ENCODE data around the gene XPO6.
"Not testable (repeated sequence)": the region's sequence is repeated elsewhere in the genome, so short reads cannot be mapped to it uniquely, and the experiment has no call there.

The XPO6 gene

DNA sequence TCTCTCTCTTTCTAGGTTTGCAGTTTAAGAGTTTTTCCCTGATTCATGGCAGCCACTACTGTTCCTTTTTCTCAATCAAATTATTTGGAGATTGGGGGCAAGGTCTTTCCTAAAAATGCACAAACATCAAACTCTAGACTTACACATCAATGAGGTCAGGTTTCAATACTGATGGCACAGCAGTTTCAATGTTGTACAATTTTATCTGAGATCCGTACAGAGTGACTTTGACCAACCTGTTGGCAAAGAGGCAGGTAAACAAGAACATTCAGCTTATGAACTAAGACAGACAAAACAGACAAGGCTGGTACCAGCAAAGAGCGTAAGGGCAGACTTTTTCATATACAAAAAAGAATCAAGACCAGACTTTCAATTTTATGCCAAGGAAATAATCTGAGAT, 90.2 kb downstream of the XPO6 start:
- Histone ChIP-seq H3K9me3 (ENCODE audit: control insufficient read depth, low read depth, low read length) (no peaks in the 10 kb centered on the region), H3K9ac (ENCODE audit: low read length) (no peak overlapping the region), H3K27me3 (ENCODE audit: control insufficient read depth, insufficient read depth, low read length) (no peaks in the 10 kb centered on the region), H3K27ac (ENCODE audit: low read length) (no peak overlapping the region), H3K4me1 (ENCODE audit: control insufficient read depth, low read depth, low read length) (no peaks in the 10 kb centered on the region), H3K4me3 (ENCODE audit: low read length) (no peak overlapping the region), H3K36me3 (ENCODE audit: control insufficient read depth, low read depth, low read length) (peaks cover 79% of the 10 kb centered on the region)

DNA sequence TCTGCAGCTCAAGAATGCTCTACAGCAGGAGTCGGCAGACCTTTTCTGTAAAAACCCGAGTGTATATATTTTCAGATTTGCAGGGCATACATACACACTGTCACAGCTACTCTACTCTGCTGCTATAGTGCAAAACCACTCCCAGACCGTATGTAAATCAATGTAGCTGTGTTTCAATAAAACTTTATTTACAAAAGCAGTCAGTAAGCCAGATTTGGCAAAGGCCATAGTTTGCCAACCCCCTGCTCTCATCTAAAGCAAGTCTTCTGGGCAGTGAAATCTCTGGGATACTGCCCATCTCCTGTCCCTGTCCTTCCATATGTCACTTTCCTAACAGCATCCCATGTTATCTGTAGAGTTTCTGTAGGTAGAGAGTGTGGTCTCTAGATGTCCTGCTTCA, 91.0 kb downstream of the XPO6 start:
- H3K27me3 ChIP-seq (ENCODE audit: control insufficient read depth, insufficient read depth, low read length): no peaks in the 10 kb centered on the region
- no peaks in the 10 kb centered on the region for H3K9me3 ChIP-seq (ENCODE audit: control insufficient read depth, low read depth, low read length)
- H3K36me3 ChIP-seq (ENCODE audit: control insufficient read depth, low read depth, low read length): peaks cover 76% of the 10 kb centered on the region
- H3K4me1 ChIP-seq (ENCODE audit: control insufficient read depth, low read depth, low read length): no peaks in the 10 kb centered on the region
- no peak overlapping the region for H3K9ac ChIP-seq (ENCODE audit: low read length)
- H3K4me3 ChIP-seq (ENCODE audit: low read length): no peak overlapping the region
- no peak overlapping the region for H3K27ac ChIP-seq (ENCODE audit: low read length)

DNA sequence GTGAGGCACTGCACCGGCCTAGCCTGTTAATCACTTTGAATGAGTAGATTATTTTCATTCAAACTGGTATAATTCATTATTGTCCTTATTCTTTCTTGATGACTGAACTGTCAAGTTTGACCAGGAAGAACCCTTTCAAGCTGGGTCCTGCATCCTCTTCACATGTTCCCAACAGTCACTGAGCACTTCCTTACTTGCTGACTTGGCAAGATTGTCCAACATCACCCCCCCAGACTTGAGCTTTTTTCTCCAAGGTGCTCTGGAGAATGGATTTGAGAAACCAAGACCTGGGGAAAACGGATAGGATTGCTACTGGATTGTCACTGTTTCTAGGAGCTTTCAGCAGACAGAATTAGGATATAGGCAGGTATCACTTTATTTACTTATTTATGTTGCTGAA, 93.1 kb downstream of the XPO6 start:
- H3K9ac ChIP-seq (ENCODE audit: low read length): no peak overlapping the region
- peaks cover 73% of the 10 kb centered on the region for H3K36me3 ChIP-seq (ENCODE audit: control insufficient read depth, low read depth, low read length)
- H3K4me3 ChIP-seq (ENCODE audit: low read length): no peak overlapping the region
- no peaks in the 10 kb centered on the region for H3K9me3 ChIP-seq (ENCODE audit: control insufficient read depth, low read depth, low read length)
- no peak overlapping the region for H3K27ac ChIP-seq (ENCODE audit: low read length)
- H3K27me3 ChIP-seq (ENCODE audit: control insufficient read depth, insufficient read depth, low read length): no peaks in the 10 kb centered on the region
- no peaks in the 10 kb centered on the region for H3K4me1 ChIP-seq (ENCODE audit: control insufficient read depth, low read depth, low read length)

DNA sequence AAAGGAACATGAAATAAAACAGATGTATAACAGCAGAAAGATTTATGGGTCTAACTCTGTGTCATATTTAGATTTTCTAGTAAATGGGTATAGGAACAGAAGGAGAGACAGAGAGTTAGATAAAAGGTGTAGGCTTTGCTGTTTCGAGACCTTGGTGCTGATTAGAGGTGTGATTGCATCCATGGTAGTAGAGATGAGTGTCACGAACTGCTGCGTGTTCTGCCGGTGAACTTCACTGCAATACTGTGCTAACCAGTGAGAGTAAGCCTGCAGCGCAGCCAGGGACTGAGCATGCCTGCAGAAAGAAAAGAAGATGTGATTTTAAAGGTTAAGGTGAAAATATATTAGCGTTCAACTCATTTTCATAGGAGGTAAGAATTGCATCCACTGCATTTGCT, 94.6 kb downstream of the XPO6 start:
- H3K27me3 ChIP-seq (ENCODE audit: control insufficient read depth, insufficient read depth, low read length): no peaks in the 10 kb centered on the region
- H3K36me3 ChIP-seq (ENCODE audit: control insufficient read depth, low read depth, low read length): peaks cover 74% of the 10 kb centered on the region
- H3K4me3 ChIP-seq (ENCODE audit: low read length): no peak overlapping the region
- no peak overlapping the region for H3K27ac ChIP-seq (ENCODE audit: low read length)
- no peak overlapping the region for H3K9ac ChIP-seq (ENCODE audit: low read length)
- no peaks in the 10 kb centered on the region for H3K9me3 ChIP-seq (ENCODE audit: control insufficient read depth, low read depth, low read length)
- H3K4me1 ChIP-seq (ENCODE audit: control insufficient read depth, low read depth, low read length): no peaks in the 10 kb centered on the region

DNA sequence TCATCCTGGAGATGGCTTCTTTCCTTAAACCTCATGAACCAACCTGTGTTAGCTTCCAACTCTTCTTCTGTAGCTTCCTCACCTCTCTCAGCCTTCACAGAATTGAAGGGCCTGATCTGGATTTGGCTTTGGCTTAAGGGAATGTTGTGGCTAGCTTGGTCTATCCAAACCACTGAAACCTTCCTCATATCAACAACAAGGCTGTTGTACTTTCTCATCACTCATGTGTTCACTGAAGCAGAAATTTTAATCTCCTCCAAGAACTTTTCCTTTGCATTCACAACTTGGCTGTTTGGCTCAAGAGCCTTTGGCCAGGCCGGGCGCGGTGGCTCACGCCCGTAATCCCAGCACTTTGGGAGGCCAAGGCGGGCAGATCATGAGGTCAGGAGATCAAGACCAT, 95.9 kb downstream of the XPO6 start:
- not testable (repeated sequence) for H3K27me3 ChIP-seq (ENCODE audit: control insufficient read depth, insufficient read depth, low read length); H3K9ac ChIP-seq (ENCODE audit: low read length); H3K4me1 ChIP-seq (ENCODE audit: control insufficient read depth, low read depth, low read length); H3K9me3 ChIP-seq (ENCODE audit: control insufficient read depth, low read depth, low read length); H3K27ac ChIP-seq (ENCODE audit: low read length); H3K4me3 ChIP-seq (ENCODE audit: low read length)
- H3K36me3 ChIP-seq (ENCODE audit: control insufficient read depth, low read depth, low read length): peaks cover 76% of the 10 kb centered on the region

DNA sequence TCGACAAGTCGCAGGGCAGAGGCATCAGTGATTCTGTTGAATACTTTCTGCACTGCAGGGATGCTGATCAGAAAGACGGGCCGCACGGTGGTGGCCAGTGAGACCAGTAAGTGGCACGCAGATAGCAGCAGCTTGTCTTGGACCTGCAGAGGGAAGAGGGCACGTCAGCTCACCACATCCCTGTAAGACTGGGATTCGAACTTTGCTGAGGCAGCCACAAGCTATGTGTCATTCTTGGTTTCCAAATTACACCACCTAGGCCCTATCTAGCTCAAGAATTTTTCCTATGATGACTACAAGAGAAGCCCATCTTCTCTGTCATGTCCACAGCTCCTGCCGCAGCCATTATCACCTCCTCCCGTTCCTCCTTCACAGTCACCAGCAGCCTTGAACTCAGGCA, 98.9 kb downstream of the XPO6 start:
- Histone ChIP-seq H3K9ac (ENCODE audit: low read length) (no peak overlapping the region), H3K36me3 (ENCODE audit: control insufficient read depth, low read depth, low read length) (peaks cover 82% of the 10 kb centered on the region), H3K27me3 (ENCODE audit: control insufficient read depth, insufficient read depth, low read length) (no peaks in the 10 kb centered on the region), H3K4me1 (ENCODE audit: control insufficient read depth, low read depth, low read length) (no peaks in the 10 kb centered on the region), H3K27ac (ENCODE audit: low read length) (no peak overlapping the region), H3K9me3 (ENCODE audit: control insufficient read depth, low read depth, low read length) (no peaks in the 10 kb centered on the region), H3K4me3 (ENCODE audit: low read length) (no peak overlapping the region)

DNA sequence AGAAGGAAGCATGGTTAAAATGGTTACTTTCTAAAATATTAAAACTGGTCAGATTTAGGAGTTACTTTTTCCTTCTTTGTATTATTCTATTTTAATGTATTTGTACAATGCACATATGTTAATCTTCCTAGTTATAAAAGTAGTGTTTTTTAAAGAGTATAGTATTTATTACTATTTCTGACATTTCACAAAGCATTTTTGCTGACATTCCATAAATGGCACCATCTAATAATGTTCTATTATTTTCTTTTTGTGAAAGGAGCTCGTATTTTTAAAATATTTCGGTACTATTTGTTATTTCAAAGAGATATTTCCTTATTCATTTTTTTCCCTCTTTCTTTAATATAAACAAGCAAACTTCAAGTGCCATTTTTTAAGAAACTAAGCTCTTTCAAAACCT, 100.8 kb downstream of the XPO6 start:
- H3K27me3 ChIP-seq (ENCODE audit: control insufficient read depth, insufficient read depth, low read length): no peaks in the 10 kb centered on the region
- no peaks in the 10 kb centered on the region for H3K4me1 ChIP-seq (ENCODE audit: control insufficient read depth, low read depth, low read length)
- H3K9ac ChIP-seq (ENCODE audit: low read length): no peak overlapping the region
- H3K36me3 ChIP-seq (ENCODE audit: control insufficient read depth, low read depth, low read length): peaks cover 86% of the 10 kb centered on the region
- H3K9me3 ChIP-seq (ENCODE audit: control insufficient read depth, low read depth, low read length): no peaks in the 10 kb centered on the region
- no peak overlapping the region for H3K27ac ChIP-seq (ENCODE audit: low read length)
- no peak overlapping the region for H3K4me3 ChIP-seq (ENCODE audit: low read length)

DNA sequence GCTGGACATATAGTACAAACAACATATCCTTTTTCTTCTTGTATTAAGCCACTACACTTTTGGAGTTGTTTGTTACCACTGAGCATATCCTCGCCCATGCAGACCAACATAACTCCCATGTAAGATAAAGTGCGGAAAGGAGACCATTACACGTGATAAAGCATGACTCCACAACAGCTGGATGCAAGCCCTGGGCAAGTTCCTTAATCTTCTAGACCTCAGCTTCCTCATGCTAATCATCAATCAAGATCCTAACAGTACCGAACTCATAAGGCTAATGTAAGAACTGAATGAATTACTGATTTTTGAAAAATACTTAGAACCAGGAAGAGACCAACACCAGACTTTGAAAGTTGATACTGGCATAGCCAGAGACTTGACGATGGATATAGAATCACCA, 101.3 kb downstream of the XPO6 start:
- Histone ChIP-seq H3K9me3 (ENCODE audit: control insufficient read depth, low read depth, low read length) (no peaks in the 10 kb centered on the region), H3K36me3 (ENCODE audit: control insufficient read depth, low read depth, low read length) (peaks cover 86% of the 10 kb centered on the region), H3K4me3 (ENCODE audit: low read length) (no peak overlapping the region), H3K27me3 (ENCODE audit: control insufficient read depth, insufficient read depth, low read length) (no peaks in the 10 kb centered on the region), H3K27ac (ENCODE audit: low read length) (no peak overlapping the region), H3K9ac (ENCODE audit: low read length) (no peak overlapping the region), H3K4me1 (ENCODE audit: control insufficient read depth, low read depth, low read length) (no peaks in the 10 kb centered on the region)

DNA sequence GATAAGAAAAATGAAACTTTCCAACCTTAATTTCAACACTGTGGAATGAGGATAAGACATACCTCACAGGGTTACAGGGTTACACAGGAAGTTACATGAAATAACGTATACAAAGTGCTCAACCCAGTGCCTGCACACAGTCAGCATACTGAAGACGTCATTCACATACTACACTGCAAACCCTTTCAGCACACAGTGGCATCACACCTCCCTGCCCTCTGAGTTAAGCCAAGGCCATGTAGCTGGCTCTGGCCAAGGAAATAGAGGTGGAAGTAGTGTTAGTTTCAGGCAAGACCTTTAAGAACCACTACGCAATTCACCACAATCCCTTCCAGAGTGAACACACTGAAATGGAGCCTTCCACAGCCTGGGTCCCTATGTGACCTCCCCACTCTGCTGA, 101.7 kb downstream of the XPO6 start:
- Histone ChIP-seq H3K9ac (ENCODE audit: low read length) (no peak overlapping the region), H3K27me3 (ENCODE audit: control insufficient read depth, insufficient read depth, low read length) (no peaks in the 10 kb centered on the region), H3K36me3 (ENCODE audit: control insufficient read depth, low read depth, low read length) (peaks cover 86% of the 10 kb centered on the region), H3K9me3 (ENCODE audit: control insufficient read depth, low read depth, low read length) (no peaks in the 10 kb centered on the region), H3K4me1 (ENCODE audit: control insufficient read depth, low read depth, low read length) (no peaks in the 10 kb centered on the region), H3K27ac (ENCODE audit: low read length) (no peak overlapping the region), H3K4me3 (ENCODE audit: low read length) (no peak overlapping the region)

DNA sequence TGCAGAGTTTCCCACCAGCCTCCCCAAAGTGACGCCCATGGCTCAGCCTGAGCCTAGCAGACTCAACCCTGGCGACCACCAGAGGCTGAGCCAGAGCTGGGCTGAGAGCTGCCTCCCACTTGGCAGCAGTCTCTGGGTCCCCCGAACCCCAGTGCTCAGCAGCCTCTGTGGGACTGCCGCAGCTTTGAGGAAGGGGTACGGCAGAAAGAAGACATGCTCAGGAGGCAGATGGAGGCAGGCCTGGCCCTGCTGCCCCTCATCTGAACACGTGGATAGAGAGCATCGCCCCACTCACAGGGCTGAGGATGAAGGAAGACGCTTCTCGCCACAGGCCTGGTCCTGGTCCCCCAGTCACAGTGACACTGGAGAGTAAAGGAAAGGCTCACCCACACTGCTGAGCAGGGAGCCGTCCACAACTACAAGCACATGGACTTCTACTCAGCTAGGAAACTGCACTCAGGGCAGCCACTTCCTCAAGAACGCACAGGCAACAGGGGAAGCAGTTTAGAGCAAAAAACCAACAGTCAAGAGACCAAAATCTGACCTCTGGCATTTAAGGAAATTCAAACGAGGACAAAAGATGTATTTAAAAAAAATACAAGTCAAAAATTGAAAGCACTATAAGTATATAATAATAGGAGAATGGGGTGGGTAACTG, 103.0 kb downstream of the XPO6 start:
- H3K4me3 ChIP-seq (ENCODE audit: low read length): no peak overlapping the region
- H3K9ac ChIP-seq (ENCODE audit: low read length): no peak overlapping the region
- peaks cover 90% of the 10 kb centered on the region for H3K36me3 ChIP-seq (ENCODE audit: control insufficient read depth, low read depth, low read length)
- H3K27ac ChIP-seq (ENCODE audit: low read length): no peak overlapping the region
- H3K4me1 ChIP-seq (ENCODE audit: control insufficient read depth, low read depth, low read length): no peaks in the 10 kb centered on the region
- no peaks in the 10 kb centered on the region for H3K9me3 ChIP-seq (ENCODE audit: control insufficient read depth, low read depth, low read length)
- no peaks in the 10 kb centered on the region for H3K27me3 ChIP-seq (ENCODE audit: control insufficient read depth, insufficient read depth, low read length)

DNA sequence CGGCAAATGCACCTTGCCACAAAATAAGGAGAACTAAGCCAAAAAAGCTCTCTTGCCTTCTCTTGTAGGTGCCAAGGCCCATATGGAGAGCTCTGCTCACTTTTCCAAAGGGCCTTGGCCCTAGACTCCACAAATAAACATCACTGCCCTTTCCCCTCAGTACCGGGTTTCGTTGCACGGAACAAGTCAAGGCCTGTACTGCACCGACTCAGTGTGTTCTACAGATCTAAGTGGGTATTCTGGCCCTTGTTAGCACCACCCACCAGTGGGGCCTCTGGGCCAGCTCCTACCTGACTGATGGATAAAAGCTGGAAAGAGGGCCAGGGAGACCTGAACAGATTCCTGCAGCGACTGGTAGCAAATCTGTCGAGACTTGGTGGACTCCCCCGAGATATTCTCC, 104.5 kb downstream of the XPO6 start:
- Histone ChIP-seq H3K27me3 (ENCODE audit: control insufficient read depth, insufficient read depth, low read length) (no peaks in the 10 kb centered on the region), H3K9ac (ENCODE audit: low read length) (no peak overlapping the region), H3K36me3 (ENCODE audit: control insufficient read depth, low read depth, low read length) (peaks cover 91% of the 10 kb centered on the region), H3K27ac (ENCODE audit: low read length) (no peak overlapping the region), H3K4me1 (ENCODE audit: control insufficient read depth, low read depth, low read length) (no peaks in the 10 kb centered on the region), H3K4me3 (ENCODE audit: low read length) (no peak overlapping the region), H3K9me3 (ENCODE audit: control insufficient read depth, low read depth, low read length) (no peaks in the 10 kb centered on the region)

DNA sequence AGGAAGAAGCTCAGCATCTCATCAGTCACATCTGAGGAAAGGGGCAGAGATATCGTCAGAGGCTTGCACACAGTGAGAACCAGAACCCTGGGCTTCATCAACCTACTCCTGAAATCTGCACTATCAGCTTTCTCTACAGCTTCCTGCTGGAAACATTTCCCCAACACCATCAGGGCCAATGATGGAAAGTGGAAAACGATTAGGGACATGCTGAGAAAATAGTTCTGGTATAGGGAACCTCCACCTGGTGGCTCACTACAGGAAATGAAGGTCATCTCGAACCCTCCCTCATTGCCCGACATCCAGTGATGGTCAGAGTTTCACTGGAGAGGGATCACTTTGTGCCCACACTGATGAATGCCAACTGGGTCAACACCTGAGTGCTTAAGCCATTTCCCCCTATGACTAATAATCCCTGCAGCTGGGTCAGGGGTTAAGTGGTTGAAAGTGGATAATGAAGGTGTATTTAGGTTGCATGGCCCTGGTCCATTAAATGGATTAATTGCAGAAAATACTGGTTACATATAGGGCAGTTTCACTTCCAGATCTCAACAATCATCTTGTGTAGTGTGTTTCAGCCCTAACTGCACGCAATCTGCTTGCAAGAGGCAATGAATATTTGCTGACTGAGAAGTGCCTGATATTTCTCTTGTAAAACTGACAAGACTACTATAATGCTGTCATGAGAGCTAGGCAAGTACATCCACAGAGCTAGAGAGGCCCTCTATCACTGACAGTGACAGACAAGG, 105.1 kb downstream of the XPO6 start:
- no peak overlapping the region for H3K9ac ChIP-seq (ENCODE audit: low read length)
- H3K27ac ChIP-seq (ENCODE audit: low read length): no peak overlapping the region
- no peaks in the 10 kb centered on the region for H3K4me1 ChIP-seq (ENCODE audit: control insufficient read depth, low read depth, low read length)
- no peak overlapping the region for H3K4me3 ChIP-seq (ENCODE audit: low read length)
- peaks cover 91% of the 10 kb centered on the region for H3K36me3 ChIP-seq (ENCODE audit: control insufficient read depth, low read depth, low read length)
- H3K27me3 ChIP-seq (ENCODE audit: control insufficient read depth, insufficient read depth, low read length): no peaks in the 10 kb centered on the region
- no peaks in the 10 kb centered on the region for H3K9me3 ChIP-seq (ENCODE audit: control insufficient read depth, low read depth, low read length)

Measured in iPS-18a (cell line).